Skeletal muscle satellite cell (primary cell): Measurements from ENCODE around the gene SEZ6L.

Source experiments
- H3K27me3 ChIP-seq: 2 replicates; pipeline ENCODE4 v1.7.0; 2013; ENCODE audit warnings: low read length; ENCODE audit not compliant: control insufficient read depth, insufficient read depth
- H3K36me3 ChIP-seq: 2 replicates; pipeline ENCODE4 v1.7.0; 2013; ENCODE audit warnings: mild to moderate bottlenecking, control low read depth, low read length; ENCODE audit not compliant: insufficient read depth
- H3K4me1 ChIP-seq: 2 replicates; pipeline ENCODE4 v1.7.0; 2013; ENCODE audit warnings: low read length; ENCODE audit not compliant: control insufficient read depth, insufficient read depth
- H3K4me2 ChIP-seq: 2 replicates; pipeline ENCODE4 v1.7.0; 2013; ENCODE audit warnings: mild to moderate bottlenecking, low read length
- H3K4me3 ChIP-seq: 2 replicates; pipeline ENCODE4 v1.7.0; 2013; ENCODE audit warnings: low read length
- H3K9ac ChIP-seq: 2 replicates; pipeline ENCODE4 v1.7.0; 2013; ENCODE audit warnings: mild to moderate bottlenecking, low read depth, low read length, moderate library complexity
- H3K9me3 ChIP-seq: replicated peaks from 2 replicates; pipeline ENCODE4 v1.7.0; 2013; ENCODE audit warnings: mild to moderate bottlenecking, control low read depth, low read length

The SEZ6L gene

DNA sequence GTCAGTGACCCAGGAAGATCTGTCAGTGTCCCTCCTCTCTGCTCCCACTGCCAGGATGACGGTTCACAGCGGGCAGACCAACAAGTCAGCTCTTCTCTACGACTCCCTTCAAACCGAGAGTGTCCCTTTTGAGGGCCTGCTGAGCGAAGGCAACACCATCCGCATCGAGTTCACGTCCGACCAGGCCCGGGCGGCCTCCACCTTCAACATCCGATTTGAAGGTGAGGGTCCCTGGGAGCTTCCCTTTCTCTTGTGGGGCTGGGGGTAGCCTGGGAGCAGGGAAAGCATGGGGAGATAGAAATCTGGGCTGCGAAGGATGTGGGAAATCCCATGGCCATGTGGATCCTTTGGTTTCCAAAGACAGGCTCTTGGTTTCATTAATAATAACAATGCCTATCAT lies 141.4 kb downstream of the SEZ6L start:
- no peak overlapping the region for H3K4me3 ChIP-seq
- peaks cover 22% of the 10 kb centered on the region for H3K27me3 ChIP-seq
- no peak overlapping the region for H3K4me2 ChIP-seq
- no peak overlapping the region for H3K9ac ChIP-seq
- H3K9me3 ChIP-seq = no peaks in the 10 kb centered on the region
- H3K36me3 ChIP-seq = no peaks in the 10 kb centered on the region
- H3K4me1 ChIP-seq = no peaks in the 10 kb centered on the region

DNA sequence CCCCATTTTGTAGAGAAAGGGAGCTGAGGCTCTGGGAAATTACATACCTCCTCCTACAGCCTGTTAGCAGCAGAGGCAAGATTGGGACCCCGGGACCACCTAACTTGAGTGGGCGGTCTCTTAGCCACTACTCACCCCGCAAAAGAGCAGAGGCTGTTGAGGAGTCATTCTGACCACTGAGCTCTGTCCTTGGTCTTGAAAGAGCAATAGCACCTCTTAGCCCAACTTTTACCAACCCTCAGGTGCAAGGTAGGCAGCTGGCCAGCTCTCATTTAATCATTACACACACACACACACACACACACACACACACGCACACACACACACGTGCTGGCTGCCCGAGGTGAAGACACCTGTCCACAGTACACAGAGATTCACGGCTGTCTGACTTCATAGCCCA lies 144.0 kb downstream of the SEZ6L start:
- Histone ChIP-seq H3K4me1 (no peaks in the 10 kb centered on the region), H3K4me3 (no peak overlapping the region), H3K4me2 (no peak overlapping the region)

DNA sequence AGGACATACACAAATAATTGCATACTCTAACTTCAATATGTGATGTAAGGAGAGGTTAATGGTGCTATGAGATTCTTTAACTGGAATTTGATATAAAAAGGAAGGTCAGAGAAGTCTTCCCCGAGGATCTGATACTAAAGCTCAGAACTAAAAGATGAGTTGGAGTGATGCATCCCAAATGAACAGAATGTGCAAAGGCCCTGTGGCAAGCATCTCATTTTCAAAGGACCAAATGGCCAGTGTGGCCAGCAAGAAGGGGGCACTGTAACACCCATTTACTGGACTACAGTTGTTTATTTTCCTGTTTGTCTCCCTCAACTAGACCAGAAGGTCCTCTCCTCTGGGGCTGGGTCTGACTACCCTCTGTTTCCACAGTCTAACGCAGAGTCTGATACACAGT lies 144.9 kb downstream of the SEZ6L start:
- no peaks in the 10 kb centered on the region for H3K36me3 ChIP-seq
- H3K9ac ChIP-seq = no peak overlapping the region
- no peak overlapping the region for H3K4me3 ChIP-seq
- H3K4me2 ChIP-seq = no peak overlapping the region
- no peaks in the 10 kb centered on the region for H3K9me3 ChIP-seq
- peaks cover 17% of the 10 kb centered on the region for H3K27me3 ChIP-seq
- peaks cover 5% of the 10 kb centered on the region for H3K4me1 ChIP-seq

More for the DNA sequence above, 144.0 kb downstream of the SEZ6L start:
- H3K36me3 ChIP-seq = no peaks in the 10 kb centered on the region
- H3K27me3 ChIP-seq = peaks cover 17% of the 10 kb centered on the region
- no peak overlapping the region for H3K9ac ChIP-seq
- H3K9me3 ChIP-seq = no peaks in the 10 kb centered on the region

DNA sequence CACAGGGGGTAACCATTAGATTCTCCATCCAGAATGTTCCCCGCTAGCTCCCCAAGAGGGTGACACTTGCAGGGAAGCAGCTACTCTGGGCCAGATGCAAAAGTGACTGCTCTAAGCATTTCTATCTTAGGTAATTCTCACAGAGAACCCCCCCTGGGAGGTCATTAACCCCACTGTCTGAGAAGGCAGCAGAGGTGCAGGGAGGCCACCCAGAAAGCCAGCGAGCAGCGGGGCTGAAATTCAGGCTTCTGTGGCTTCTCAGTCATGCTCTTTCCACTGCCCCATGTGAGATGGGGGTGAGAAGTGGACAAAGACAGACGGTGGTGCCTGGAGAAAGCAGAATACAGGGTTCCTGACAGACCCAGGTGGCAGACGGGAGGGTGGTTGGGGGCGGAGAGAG lies 145.4 kb downstream of the SEZ6L start:
- H3K27me3 ChIP-seq = peaks cover 15% of the 10 kb centered on the region
- H3K4me3 ChIP-seq = no peak overlapping the region
- H3K9me3 ChIP-seq = no peaks in the 10 kb centered on the region
- no peak overlapping the region for H3K9ac ChIP-seq
- peaks cover 6% of the 10 kb centered on the region for H3K4me1 ChIP-seq
- no peak overlapping the region for H3K4me2 ChIP-seq
- H3K36me3 ChIP-seq = no peaks in the 10 kb centered on the region

DNA sequence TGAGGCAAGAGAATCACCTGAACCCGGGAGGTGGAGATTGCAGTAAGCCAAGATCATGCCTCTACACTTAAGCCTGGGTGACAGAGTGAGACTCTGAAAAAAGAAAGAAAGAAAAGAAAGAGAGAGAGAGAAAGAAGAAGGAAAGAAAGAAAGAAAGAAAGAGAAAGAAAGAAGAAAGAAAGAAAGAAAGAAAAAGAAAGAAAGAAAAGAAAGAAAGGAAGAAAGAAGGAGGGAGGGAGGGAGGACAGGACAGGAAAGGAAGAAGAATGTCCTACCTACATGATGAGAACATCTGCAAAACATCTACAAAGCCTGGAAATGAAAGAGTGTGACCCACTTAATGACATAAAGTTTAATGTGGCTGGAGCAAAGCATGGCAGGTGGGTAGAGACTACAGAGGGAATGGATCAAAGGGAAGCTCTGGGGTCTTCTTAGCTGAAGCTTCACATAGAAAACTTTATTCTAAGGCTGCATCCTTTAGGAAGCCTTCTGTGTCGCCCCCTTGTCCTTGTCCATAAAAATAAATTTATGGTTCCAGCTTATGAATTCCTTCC lies 147.5 kb downstream of the SEZ6L start:
- no peak overlapping the region for H3K9ac ChIP-seq

DNA sequence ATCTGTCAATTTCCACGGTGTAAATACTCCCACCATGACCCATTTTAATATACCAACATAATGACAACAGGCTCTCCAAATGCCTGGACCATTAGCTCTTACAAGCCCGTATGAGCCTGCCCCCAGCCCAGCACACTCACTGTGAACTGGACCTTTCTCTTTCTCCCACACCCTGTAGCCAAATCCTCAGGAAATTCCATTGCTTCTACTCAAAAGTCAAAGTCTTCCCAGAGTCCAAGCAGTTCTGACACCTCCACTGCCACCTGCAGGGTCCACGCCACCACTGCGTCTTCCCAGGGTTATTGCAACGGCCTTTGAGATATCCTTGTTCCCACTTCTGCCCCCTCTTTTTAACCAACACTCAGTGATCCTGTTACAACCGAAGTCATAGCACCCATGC lies 149.7 kb downstream of the SEZ6L start:
- no peak overlapping the region for H3K9ac ChIP-seq
- peaks cover 19% of the 10 kb centered on the region for H3K27me3 ChIP-seq
- H3K4me2 ChIP-seq = no peak overlapping the region
- no peak overlapping the region for H3K4me3 ChIP-seq
- peaks cover 32% of the 10 kb centered on the region for H3K4me1 ChIP-seq
- H3K9me3 ChIP-seq = no peaks in the 10 kb centered on the region
- H3K36me3 ChIP-seq = no peaks in the 10 kb centered on the region

More for the DNA sequence above, 147.5 kb downstream of the SEZ6L start:
- Histone ChIP-seq H3K27me3 (peaks cover 19% of the 10 kb centered on the region), H3K36me3 (no peaks in the 10 kb centered on the region), H3K4me3 (no peak overlapping the region), H3K9me3 (no peaks in the 10 kb centered on the region), H3K4me1 (peaks cover 14% of the 10 kb centered on the region), H3K4me2 (no peak overlapping the region)

DNA sequence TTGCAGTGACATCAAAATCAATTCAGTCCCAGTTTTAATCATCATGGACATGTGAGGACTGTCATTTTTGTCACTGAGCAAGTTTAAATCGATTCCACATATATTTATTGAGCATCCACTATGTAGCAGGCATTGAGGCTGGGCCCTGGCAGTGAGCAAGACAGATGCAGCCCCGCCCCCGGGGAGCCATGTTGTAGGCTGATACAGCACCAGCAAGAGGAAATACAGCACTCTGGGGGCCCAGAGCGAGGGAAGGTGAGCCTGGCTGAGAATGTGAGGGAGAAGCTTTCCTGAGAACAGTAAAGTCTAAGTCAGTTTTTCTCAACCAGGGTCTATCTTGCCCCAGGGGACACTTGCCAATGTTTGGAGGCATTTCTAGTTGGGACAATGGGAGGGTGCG lies 151.2 kb downstream of the SEZ6L start:
- H3K9ac ChIP-seq = no peak overlapping the region
- no peak overlapping the region for H3K4me3 ChIP-seq
- H3K9me3 ChIP-seq = no peaks in the 10 kb centered on the region
- H3K4me1 ChIP-seq = peaks cover 32% of the 10 kb centered on the region
- H3K27me3 ChIP-seq = peaks cover 18% of the 10 kb centered on the region
- H3K36me3 ChIP-seq = no peaks in the 10 kb centered on the region
- no peak overlapping the region for H3K4me2 ChIP-seq

DNA sequence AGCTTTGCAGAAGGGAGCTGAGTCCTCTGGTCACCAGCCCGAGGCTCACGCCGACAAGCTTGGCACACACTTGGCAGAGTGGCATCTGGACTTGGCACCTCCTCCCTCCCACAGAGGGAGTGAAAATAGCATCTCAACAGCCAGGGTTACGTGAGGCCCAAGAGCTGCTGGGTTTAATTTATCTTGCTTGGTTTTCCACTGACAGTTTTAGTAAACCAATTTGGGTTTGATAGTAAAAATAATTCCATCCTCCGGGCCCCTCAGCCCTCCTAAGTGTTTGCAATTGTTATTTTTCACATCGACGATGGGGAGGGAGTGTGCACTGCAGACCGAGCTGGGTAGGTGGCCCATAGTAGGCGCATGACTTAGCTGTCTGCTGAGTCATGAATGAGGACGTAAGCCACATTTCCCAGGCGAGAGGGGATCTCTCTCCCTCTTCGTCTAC lies 152.2 kb downstream of the SEZ6L start:
- H3K9ac ChIP-seq = no peak overlapping the region
- no peaks in the 10 kb centered on the region for H3K36me3 ChIP-seq

DNA sequence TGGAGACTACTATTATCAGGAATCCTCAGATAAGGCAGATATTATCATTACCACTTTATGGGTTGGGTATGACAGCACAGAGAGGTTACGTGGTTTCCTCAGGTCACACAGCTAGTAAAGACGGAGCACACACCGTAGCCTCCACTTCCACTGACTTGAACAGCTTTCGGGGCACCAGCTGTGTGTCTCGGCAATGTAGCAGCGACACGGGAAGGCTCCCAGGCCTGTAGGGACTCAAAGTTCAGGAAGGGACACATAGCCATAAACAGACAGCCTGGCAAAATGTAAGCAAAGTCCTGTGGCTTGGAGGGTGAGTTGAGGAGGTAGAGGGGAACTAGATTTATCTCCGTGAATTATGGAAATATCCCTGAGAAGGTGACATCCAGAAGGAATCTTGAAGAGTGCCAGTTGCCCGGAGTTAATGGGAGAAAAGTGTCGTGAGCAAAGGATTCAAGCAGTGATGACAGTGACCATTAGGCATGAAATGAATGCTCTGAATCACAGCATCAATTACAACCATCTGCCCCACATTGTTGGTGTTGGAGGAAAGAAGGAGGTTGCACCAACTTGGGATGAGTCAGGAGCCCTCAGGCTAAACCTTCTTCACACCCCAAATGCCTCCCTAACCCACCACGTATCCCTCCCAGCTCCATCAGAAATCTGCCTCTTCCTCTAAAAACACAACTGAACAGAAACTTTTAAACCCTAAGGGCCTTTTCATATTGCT lies 153.1 kb downstream of the SEZ6L start:
- peaks cover 22% of the 10 kb centered on the region for H3K27me3 ChIP-seq
- no peaks in the 10 kb centered on the region for H3K36me3 ChIP-seq
- no peaks in the 10 kb centered on the region for H3K9me3 ChIP-seq
- H3K4me2 ChIP-seq = peak overlapping the region; percentile 38
- peak overlapping the region; percentile 31 for H3K9ac ChIP-seq
- H3K4me1 ChIP-seq = peaks cover 32% of the 10 kb centered on the region
- peak overlapping the region; percentile 11 for H3K4me3 ChIP-seq

More for the DNA sequence above, 152.2 kb downstream of the SEZ6L start:
- peaks cover 20% of the 10 kb centered on the region for H3K27me3 ChIP-seq
- H3K4me3 ChIP-seq = no peak overlapping the region
- peaks cover 32% of the 10 kb centered on the region for H3K4me1 ChIP-seq
- no peaks in the 10 kb centered on the region for H3K9me3 ChIP-seq
- no peak overlapping the region for H3K4me2 ChIP-seq

DNA sequence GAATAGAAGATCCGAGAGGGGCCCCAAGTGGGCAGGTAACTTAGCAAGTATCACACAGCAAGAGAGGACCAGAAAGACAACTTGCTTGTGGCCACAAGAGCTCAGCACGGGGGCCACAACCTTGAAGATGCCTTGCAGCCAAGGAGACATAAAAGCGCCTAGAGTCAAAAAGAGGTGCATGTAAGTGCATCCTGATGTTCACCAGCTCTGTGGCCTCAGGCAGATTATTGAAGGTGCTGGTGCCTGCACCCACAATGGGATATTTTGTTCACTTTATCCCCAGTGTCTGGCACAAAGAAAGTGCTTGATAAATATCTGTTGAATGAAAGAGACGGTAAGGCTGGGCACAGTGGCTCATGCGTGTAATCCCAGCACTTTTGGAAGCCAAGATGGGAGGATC lies 153.8 kb downstream of the SEZ6L start:
- Histone ChIP-seq H3K9me3 (no peaks in the 10 kb centered on the region), H3K27me3 (peaks cover 25% of the 10 kb centered on the region), H3K4me2 (no peak overlapping the region), H3K4me1 (peaks cover 32% of the 10 kb centered on the region), H3K9ac (no peak overlapping the region), H3K4me3 (no peak overlapping the region), H3K36me3 (no peaks in the 10 kb centered on the region)

DNA sequence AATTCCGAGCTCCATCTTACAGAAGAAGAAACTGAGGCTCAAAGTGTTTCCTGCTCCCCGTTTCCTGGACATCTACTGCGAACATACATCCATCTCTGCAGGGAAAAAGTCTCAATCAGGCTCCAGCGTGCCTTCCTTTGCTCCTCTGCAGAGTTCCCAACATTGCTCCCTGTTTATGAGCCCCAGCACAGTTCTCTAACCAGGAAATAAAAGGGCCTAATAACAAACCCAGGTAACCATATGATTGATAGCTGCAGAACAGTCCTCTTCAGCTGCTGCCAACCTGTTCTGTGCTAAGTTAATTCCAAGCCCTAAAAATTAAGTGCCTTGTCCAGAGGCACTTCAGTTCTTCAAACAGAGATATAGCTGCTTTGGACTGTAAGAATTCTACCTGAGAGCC lies 154.9 kb downstream of the SEZ6L start:
- Histone ChIP-seq H3K27me3 (peaks cover 36% of the 10 kb centered on the region), H3K4me1 (peaks cover 27% of the 10 kb centered on the region), H3K9ac (no peak overlapping the region), H3K9me3 (no peaks in the 10 kb centered on the region), H3K4me3 (no peak overlapping the region), H3K36me3 (no peaks in the 10 kb centered on the region), H3K4me2 (no peak overlapping the region)

DNA sequence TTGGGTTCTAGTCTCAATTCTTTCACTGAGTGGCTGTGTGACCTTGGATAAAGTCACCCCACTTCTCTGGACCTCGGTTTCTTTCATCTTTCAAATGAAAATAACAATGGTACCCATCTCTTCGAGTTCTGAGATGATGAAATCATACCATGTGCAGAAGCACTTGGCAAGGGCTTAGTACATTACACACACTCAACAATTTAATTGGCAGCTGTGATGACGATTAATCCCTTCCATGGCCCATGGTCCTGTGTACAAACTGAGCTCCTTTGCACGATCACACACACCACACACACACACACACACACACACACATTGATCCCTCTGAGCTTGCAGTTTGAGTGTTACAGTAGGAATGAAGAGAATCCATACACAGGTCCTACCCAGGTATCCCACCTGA lies 156.4 kb downstream of the SEZ6L start:
- Histone ChIP-seq H3K4me1 (peaks cover 26% of the 10 kb centered on the region), H3K36me3 (no peaks in the 10 kb centered on the region), H3K9ac (no peak overlapping the region), H3K4me2 (no peak overlapping the region), H3K9me3 (no peaks in the 10 kb centered on the region), H3K27me3 (peaks cover 40% of the 10 kb centered on the region), H3K4me3 (no peak overlapping the region)
